Thyroid gland (tissue), 4 donors: ENCODE measurements around the gene PCDH1. TPM values are rescaled to one million over a fixed set of nuclear protein-coding genes. Genes with fewer than 3 reads are reported as not detected.

Experiments
- DNase-seq, 2 donors: peaks; one replicate each; pipeline ENCODE4 v3.0.0-alpha.2; 2019
- H3K27ac ChIP-seq, 3 donors: fragments of 200-600 bp; sonication (generic); 1 replicate in 2 of 3; 2 replicates in 1 of 3; pipeline ENCODE4 v1.5.1; 2016 to 2019; ENCODE audit warnings: mild to moderate bottlenecking in 1 of 3, moderate library complexity in 1 of 3
- H3K27me3 ChIP-seq: fragments of 200-600 bp; sonication (generic); one replicate; pipeline ENCODE4 v1.5.1; 2019
- H3K36me3 ChIP-seq, 2 donors: fragments of 200-600 bp; sonication (generic); one replicate each; pipeline ENCODE4 v1.5.1; 2016 to 2019
- H3K4me1 ChIP-seq, 2 donors: fragments of 200-600 bp; sonication (generic); one replicate each; pipeline ENCODE4 v1.5.1; 2017 to 2019
- H3K4me3 ChIP-seq, 3 donors: fragments of 200-600 bp; sonication (generic); replicated peaks in 1 of 3; 1 replicate in 2 of 3; 2 replicates in 1 of 3; pipeline ENCODE4 v1.5.1; 2016; ENCODE audit warnings: mild to moderate bottlenecking in 1 of 3
- H3K9me3 ChIP-seq: fragments of 200-600 bp; sonication (generic); one replicate; pipeline ENCODE4 v1.5.1; 2017
- CTCF ChIP-seq, 6 experiments: fragments of 200-600 bp in 3 of 6; fragments of 450-650 bp in 3 of 6; sonication (generic) in 3 of 6; IDR thresholded peaks; one replicate each; pipeline ENCODE4 v1.5.1; 2016 to 2019; ENCODE audit warnings: antibody characterized with exemption in 6 of 6, mild to moderate bottlenecking in 2 of 6, inconsistent platforms in 1 of 6, moderate library complexity in 1 of 6
- POLR2A ChIP-seq, 2 donors: fragments of 450-650 bp; IDR thresholded peaks; one replicate each; pipeline ENCODE4 v1.6.1; 2017; ENCODE audit warnings: antibody characterized with exemption in 2 of 2, mild to moderate bottlenecking in 2 of 2, moderate library complexity in 1 of 2
- WGBS, 2 donors: methylation state at CpG; one replicate each; pipeline ENCODE4 v1.1.5; 2017; 5-methylcytosine and 5-hydroxymethylcytosine counted together
- intact Hi-C: fragments of 100-400 bp; cut with DNase I; formaldehyde crosslinking; loops from one replicate; pipeline ENCODE4 v1.15.1; 2023
- total RNA-seq, 4 donors: library from RNA; depleted of rRNA; stranded (reverse); fragments of >200 nt; gene quantifications; one replicate each; pipeline ENCODE4 v1.2.3, GENCODE V29; 2016

Gene PCDH1
- total RNA-seq, 4 donors from 2014 or later: 23.4 to 76.2 (median 37.5) TPM

- 61 to 69% methylated on average over 10 of the region's 10 CpGs for WGBS, 2 donors
- no peaks in the 10 kb centered on the region for H3K9me3 ChIP-seq
- H3K4me1 ChIP-seq: peaks cover 47 to 63% of the 10 kb centered on the region in 2 donors
- H3K4me3 ChIP-seq: no peak overlapping the region
- no peaks in the 10 kb centered on the region for H3K36me3 ChIP-seq
- intact Hi-C loops: no loop called here
- TF ChIP-seq CTCF (IDR thresholded peaks at IDR 0.05) (no peak), POLR2A (IDR thresholded peaks at IDR 0.05) (no peak)
- H3K27ac ChIP-seq: no peak overlapping the region
- H3K27me3 ChIP-seq: no peaks in the 10 kb centered on the region
- no peak for DNase-seq
Observed at GRCh38 chr5:141846031-141846430, 32.2 kb downstream of the PCDH1 start.

GRCh38 chr5:141845371-141845851 lies 32.8 kb downstream of the PCDH1 start:
- no peak overlapping the region for H3K4me3 ChIP-seq
- no peak for DNase-seq
- intact Hi-C loops: no loop called here
- H3K36me3 ChIP-seq: no peaks in the 10 kb centered on the region
- no peak for TF ChIP-seq CTCF (IDR thresholded peaks at IDR 0.05)
- no peak for TF ChIP-seq POLR2A (IDR thresholded peaks at IDR 0.05)
- H3K27me3 ChIP-seq: no peaks in the 10 kb centered on the region
- WGBS, 2 donors: 48 to 55% methylated on average over 6 of the region's 7 CpGs
- H3K9me3 ChIP-seq: no peaks in the 10 kb centered on the region
- peaks cover 45 to 62% of the 10 kb centered on the region in 2 donors for H3K4me1 ChIP-seq
- no peak overlapping the region for H3K27ac ChIP-seq

- no peaks in the 10 kb centered on the region for H3K9me3 ChIP-seq
- TF ChIP-seq CTCF (IDR thresholded peaks at IDR 0.05) (no peak), POLR2A (IDR thresholded peaks at IDR 0.05) (no peak)
- 81 to 85% methylated on average over 9 of the region's 9 CpGs for WGBS, 2 donors
- H3K36me3 ChIP-seq: no peaks in the 10 kb centered on the region
- intact Hi-C loops: no loop called here
- no peak overlapping the region for H3K4me3 ChIP-seq
- peak overlapping the region; percentile 21 to 85 (median 75) for H3K27ac ChIP-seq
- H3K27me3 ChIP-seq: no peaks in the 10 kb centered on the region
- DNase-seq: no peak
- peaks cover 45 to 62% of the 10 kb centered on the region in 2 donors for H3K4me1 ChIP-seq
Observed at GRCh38 chr5:141844414-141845097, 33.7 kb downstream of the PCDH1 start.

GRCh38 chr5:141843156-141843927 lies 34.9 kb downstream of the PCDH1 start:
- intact Hi-C loops: no loop called here
- TF ChIP-seq POLR2A (IDR thresholded peaks at IDR 0.05): no peak
- no peak for TF ChIP-seq CTCF (IDR thresholded peaks at IDR 0.05)
- no peaks in the 10 kb centered on the region for H3K9me3 ChIP-seq
- peaks cover 34 to 54% of the 10 kb centered on the region in 2 donors for H3K4me1 ChIP-seq
- WGBS, 2 donors: 39 to 52% methylated on average over 5 of the region's 5 CpGs
- no peaks in the 10 kb centered on the region for H3K27me3 ChIP-seq
- DNase-seq: peak; percentile 38 to 56
- no peak overlapping the region for H3K4me3 ChIP-seq
- H3K36me3 ChIP-seq: no peaks in the 10 kb centered on the region
- H3K27ac ChIP-seq: peak overlapping the region; percentile 74 to 85 (median 75)
